Measurements from ENCODE around the gene ASB15. TPM values are rescaled to one million over a fixed set of nuclear protein-coding genes. Genes with fewer than 3 reads are reported as not detected.

Gene ASB15
- total RNA-seq, 1 donor from 2014 or later = not detected

DNA sequence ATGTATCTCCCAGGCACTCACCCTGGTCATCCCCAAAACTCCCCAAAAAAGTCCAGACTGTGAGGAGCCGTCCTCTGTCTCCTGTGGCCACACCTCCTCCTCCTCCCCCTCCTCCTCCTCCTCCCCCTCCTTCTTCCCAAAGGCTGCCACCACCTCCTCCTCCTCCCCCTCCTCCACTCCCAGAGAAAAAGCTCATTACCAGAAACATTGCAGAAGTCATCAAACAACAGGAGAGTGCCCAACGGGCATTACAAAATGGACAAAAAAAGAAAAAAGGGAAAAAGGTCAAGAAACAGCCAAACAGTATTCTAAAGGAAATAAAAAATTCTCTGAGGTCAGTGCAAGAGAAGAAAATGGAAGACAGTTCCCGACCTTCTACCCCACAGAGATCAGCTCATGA lies 61.1 kb downstream of the ASB15 start:
- no peak for DNase-seq (ENCODE audit: low spot score)

DNA sequence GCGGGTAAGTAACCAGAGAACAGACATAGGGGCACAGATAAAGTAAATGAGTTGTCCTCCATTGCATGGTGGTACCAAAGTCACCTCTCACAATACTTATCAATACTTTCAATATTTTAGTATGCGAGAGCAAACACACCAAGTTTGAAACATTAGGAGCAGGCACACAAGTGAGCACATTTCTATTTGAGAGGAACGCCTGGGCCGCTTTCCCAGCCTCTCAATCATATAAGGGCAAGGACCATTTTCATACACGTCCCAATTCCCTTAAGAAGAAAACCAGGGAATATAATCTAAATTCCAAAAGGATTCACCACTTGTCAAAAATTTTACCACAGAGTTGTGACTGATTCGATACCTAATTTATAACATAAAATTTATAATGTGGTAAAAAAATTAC lies 61.6 kb downstream of the ASB15 start:
- no peak for DNase-seq (ENCODE audit: low spot score)

DNA sequence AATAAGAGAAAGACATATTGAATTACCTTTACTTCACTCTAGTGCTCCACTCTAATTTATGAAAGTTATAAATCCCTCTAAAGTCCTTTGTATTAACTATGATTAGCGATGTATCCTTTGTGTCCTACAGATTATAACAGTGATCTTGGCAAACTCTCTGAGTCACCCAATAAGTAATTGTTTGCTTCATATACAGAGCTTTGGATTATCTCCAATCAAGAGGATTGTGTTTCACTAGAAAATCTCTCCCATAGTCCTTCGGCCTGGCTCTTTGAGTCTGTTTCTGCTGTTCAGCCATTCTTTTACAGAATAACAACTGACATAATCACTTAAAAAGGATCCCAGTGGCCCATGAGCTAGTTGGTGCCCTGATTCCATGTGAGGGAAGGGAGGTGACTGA lies 63.5 kb downstream of the ASB15 start:
- DNase-seq (ENCODE audit: low spot score) = no peak

DNA sequence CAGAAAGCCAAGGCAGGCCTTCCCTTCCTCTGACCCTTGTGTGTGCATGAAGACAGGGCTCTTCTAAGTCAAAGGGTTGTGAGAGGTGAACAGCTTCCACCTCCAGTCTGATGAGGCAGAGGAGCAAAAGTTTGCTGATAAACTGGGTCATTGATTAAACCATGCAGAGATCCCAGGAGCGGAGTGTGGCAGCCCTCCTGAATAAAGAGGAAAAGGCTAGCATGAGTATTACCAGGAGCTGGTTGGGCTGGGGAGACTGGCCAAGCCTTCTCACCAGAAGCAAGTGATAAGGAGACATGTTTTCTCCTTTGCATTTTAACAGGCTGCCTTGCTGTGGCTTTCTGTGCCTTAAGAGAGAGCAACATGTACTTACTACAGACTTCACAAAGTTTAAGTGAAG lies 64.3 kb downstream of the ASB15 start:
- DNase-seq (ENCODE audit: low spot score) = no peak

DNA sequence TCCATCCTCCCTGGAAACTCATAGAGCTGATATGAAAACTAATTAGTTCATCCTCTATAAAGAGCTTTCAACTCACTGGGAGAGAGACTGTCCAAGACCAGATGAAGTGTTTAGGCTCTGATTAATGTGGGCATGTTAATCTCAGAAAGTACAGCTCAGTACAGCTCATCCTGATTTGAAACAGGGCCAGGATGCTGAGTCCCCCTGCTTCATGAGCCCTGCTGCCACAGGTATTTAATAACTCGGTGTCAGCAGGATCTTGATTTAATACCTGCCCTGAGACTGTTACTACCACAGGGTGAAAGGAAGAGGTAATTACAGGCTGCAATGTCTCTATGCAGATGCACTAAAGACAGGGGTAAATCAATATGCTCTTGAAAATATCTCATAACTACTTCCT lies 64.9 kb downstream of the ASB15 start:
- DNase-seq (ENCODE audit: low spot score) = no peak

DNA sequence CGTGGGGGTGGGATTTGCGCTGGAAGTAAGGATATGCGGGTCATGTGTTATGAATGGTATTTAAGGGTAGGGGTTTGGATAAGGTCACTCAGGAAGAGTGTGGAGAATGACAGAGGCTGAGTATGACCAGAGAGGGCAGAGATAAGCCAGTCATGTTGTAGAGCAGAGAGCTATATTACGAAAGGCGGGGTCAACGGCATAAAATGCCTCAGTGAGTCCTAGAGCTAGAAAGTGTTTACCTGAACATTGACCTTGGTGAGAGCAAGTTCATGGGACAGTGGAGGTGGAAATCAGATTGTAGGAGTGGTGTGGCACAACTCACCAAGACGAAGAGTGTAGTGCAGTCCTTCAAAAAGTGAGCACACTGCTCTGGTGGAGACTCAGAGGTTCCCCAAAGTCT lies 67.9 kb downstream of the ASB15 start:
- DNase-seq (ENCODE audit: low spot score) = no peak

DNA sequence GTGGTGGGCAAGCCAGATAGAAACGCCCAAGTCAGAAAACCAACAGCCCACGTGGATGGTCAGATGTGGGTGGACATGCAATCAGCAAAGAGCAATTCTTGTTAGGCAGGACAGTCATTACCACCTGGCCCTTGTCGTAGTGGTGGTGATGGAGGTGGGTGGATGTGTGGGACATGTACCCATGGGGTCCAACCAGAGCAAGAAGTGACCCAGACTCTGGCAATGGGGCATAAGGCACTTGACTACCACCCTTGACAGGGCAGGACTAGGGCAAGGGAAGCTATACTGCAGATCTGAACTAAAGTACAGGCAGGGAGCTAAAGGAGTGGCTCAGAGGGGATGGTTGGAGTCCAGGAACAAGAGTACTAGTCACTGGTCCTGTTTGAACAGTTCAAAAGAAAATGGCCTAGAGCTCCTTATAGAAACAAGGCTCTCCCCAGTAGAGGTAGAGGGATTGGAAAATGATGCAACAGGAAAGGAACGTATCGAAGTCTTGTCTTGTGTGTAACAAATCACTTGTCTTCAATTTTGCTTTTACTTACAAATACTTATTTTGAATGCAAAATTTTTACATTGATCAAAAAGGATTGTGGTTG lies 71.6 kb downstream of the ASB15 start:
- no peak for DNase-seq (ENCODE audit: low spot score)

DNA sequence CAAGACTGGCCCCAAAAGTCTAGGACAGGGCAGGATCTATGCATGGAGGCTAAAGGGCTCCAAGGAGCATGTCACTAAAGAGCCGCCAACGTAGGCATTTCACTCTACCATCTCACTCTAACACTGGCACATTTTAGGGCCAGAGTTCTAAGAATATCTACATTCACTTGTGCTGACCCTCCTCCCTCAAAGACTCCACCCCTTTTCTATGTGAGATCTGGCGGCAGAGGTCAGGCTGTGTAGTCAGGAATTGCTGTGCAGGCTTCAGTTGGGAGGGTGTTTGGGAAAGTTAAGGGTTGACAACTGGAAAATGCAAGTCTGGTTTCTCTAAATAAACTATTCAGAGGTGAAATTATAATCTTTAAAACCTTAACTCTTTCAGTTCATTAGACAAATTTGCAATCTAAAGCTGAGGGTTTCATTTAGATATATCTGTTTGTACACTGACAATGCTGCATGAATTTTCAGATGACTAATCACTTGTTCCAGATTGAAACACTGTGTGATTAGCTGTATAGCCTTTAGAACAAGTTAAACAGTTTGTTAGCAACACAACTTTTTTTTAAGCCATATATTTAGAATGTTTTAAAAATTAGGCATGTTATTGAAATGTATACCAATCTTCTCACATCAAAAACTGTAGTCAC lies 72.3 kb downstream of the ASB15 start:
- DNase-seq (ENCODE audit: low spot score) = no peak

DNA sequence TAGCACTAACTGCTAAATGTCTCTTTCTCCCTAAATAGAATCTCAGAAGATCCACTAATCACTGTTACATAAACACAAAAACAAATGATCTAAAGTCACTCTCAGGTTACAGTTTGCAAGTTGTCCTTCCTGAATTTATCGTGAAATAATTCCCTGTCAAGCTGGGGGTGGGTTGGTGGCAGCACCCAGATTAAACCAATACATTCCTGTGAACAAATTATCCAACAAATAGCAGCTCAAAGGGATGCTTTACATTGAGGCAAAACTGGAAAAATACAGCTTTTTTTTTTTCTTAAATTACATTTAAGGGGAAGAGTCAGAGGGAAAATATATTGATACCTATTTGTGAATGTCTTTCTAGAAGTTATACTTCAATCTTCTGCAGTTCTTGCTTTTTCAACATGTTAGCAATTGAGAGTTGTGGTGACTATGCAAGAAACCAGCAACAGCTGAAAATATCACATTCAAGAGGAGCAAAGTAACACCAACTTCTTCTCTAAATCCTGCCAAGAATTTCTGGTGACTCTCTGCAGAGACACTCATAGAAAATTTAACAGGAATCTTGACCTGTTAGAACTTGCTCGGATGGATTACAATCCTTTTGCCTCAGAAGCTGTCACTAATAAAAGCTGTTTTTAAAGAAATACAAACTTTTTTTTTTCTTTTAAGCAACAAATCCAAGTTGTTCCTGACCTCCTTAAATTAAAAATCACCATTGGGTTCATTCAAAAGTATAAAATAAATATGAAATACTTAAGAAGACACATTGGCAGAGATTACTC lies 73.0 kb downstream of the ASB15 start:
- no peak for DNase-seq (ENCODE audit: low spot score)

DNA sequence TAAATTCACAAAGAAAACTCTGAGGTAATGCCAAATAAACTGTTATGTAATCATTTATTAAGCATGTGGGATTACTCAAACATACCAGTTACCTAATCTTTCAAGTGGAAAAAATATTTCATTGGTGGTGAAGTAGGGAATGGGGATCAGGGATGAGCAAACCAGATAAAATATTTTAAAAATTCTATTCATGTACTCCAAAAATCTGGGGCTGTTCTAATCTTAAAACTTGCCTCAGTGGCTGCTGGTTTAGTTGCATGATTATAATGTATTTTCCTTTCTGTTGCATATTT lies 73.5 kb downstream of the ASB15 start:
- no peak for DNase-seq (ENCODE audit: low spot score)

DNA sequence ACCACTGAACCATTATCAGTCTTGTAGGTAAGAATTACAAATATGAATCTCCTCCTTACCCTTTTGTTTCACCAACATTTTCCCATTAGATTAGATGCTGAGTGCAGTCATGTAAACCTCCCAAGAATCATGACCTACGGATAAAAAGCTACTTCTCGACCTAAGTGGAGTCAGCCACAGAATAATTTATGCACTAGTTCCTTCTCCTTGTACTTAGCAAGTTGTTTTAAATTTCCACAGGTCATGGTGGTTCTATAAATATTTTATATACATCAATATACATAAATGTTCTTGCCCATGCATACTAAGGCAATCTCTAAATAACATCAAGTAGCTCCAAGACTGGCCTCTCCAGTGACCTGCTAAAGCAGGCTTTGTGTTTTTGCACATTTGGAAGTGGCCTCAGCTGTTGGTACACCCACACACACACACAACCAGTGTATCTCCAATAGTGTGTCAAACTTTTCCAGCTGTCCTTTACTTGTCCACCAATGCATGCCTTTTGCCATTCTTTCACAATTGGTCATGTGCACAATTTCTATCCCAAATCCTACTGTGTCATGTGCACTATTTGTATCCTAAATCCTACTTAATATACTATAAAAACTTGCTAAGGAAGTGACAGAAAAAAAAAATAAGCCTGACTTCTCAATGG lies 75.6 kb downstream of the ASB15 start:
- no peak for DNase-seq (ENCODE audit: low spot score)

DNA sequence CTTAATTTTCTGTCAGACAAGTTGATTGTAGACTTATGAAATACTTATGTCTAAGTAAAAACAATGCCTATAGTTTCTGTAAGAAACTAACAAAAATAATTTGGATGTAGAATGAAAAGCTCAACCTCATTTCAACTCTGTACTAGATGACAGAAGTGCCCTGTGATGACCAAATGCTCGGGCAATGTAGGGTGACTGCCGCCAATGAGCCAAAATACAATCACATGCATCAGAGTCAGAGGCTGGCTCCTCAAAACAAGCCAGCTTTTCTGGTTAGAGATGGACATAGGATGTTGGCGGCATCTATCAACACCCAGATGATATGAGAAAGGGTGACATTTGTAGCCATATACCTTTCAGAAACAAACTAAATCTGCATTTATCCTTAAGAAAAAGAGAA lies 78.0 kb downstream of the ASB15 start:
- no peak for DNase-seq (ENCODE audit: low spot score)

DNA sequence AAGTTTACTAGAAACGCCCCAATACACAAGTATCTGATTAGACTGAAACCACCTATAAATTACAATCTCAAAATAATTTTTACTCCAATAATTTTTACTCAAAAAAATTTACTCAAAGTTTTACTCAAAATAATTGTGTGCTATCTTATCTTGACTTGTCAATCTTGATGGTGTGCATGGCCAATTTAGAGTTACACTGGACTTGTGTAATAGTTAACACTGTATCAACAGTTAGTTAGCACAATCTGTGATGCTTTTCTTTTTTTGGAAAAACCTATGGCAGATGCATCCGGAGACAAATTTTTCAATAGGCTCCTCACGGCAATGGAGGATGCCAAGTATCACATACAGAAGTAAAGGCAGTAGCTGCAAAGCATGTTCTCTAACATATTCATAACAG lies 79.0 kb downstream of the ASB15 start:
- DNase-seq (ENCODE audit: low spot score) = no peak

DNA sequence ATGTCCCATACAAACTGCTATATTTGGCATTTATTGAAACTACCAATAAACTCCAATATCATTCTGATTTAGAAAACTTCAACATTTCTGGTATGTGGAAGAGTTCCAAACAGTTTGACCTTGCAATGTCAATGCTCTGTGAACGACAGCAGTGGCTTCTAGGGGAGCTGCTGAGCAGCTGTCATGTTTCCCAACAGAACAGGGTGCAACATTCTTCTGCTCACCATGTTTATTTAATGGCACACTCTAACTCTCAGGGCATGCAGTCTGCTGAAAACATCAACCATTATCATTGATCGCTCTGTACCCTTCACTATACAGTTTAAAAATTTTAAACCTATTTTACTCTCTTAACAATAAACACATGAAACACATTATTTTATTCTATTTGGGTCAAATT lies 79.9 kb downstream of the ASB15 start:
- DNase-seq (ENCODE audit: low spot score) = no peak

DNA sequence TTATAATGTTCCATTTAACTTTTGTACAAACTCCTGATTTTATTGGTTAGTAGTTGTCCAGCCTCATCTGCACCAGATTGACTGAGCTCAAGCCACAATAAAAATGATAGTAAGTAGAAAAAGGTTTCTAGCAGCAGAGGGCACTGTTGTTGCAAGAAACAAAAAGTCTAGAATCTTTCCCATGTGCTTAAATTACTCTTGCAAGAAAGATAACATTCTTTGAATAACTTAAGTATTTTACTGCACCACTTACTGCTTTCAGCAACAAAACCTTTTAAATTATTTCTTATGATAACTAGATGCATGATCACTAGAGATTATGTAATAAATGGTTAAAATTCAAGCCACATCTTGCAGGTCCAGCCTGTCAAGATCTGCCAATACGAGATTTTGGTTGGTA lies 81.1 kb downstream of the ASB15 start:
- DNase-seq (ENCODE audit: low spot score) = no peak

DNA sequence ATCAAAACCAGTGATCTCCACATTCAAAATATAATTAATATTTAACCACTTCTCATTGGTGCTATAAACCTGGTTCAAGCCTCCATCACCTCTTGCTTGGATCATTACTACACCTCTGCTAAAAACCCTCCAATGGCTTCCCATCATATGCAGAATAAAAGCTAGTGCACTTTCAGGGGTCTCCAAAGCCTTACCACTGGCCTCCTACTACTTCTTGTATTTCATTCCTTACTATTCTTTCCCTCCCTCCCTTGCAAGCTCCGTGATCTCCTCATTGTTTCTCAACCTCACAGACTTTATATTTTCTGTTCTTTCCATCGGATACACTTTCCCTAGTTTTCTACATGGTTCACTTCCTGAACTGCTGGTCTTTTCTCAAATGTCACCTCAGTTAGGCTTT lies 85.5 kb downstream of the ASB15 start:
- DNase-seq (ENCODE audit: low spot score) = no peak

DNA sequence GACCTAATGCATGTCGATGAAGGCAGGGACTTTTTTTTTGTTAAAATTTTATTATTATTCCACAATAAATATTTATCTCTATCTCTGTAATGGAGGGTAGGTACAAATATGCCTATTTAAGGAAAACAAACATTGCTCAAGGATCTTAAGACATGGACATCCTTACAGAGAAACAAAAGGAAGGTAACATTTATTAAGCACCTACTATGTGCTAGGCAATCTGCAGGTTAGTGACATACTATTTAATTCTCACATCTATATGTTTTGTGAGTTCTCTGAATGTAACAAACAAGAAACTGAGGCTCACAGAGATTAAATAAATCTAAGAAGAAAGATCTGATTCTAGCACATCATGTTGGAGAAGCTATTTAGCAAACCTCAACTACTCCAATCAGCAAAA lies 86.1 kb downstream of the ASB15 start:
- no peak for DNase-seq (ENCODE audit: low spot score)

Other genes with a start within 250 kb of the ASB15 start
- 0.10 TPM for gene IQUB, start 67.2 kb upstream of the ASB15 start, total RNA-seq
- 48.9 TPM for gene NDUFA5, start 44.0 kb upstream of the ASB15 start, total RNA-seq
- gene LMOD2, start 54.0 kb downstream of the ASB15 start, total RNA-seq = not detected
- gene WASL, start 147.2 kb downstream of the ASB15 start, total RNA-seq = 35.0 TPM
- gene HYAL4, start 243.3 kb downstream of the ASB15 start, total RNA-seq = not detected

Data from mesenteric fat pad (tissue), 1 donor.